PC-3 (cell line): ENCODE data around the gene PIK3R2.

Experiments
- CTCF ChIP-seq: fragments of 300-600 bp; sonication (generic); conservative IDR thresholded peaks from 2 replicates; pipeline ENCODE4 v1.5.1; 2017; ENCODE audit warnings: antibody characterized with exemption, low read depth, mild to moderate bottlenecking, low read length
- EZH2 ChIP-seq: fragments of 300-600 bp; sonication (generic); IDR thresholded peaks from one replicate; pipeline ENCODE4 v1.6.1; 2017; ENCODE audit warnings: antibody characterized with exemption, mild to moderate bottlenecking, low read length; ENCODE audit not compliant: unreplicated experiment
- EZH2phosphoT487 ChIP-seq: fragments of 300-600 bp; sonication (generic); IDR thresholded peaks from 2 replicates; pipeline ENCODE4 v1.6.1; 2018; ENCODE audit warnings: mild to moderate bottlenecking, antibody characterized with exemption, low read length, borderline replicate concordance

- TF ChIP-seq CTCF, result no peak
- no peak for TF ChIP-seq EZH2
- no peak for TF ChIP-seq EZH2phosphoT487
Observed at GRCh38 chr19:18145391-18145999, 7.5 kb upstream of the PIK3R2 start.
